ENCODE results near the gene THOC2. TPM values are rescaled to one million over a fixed set of nuclear protein-coding genes. Genes with fewer than 3 reads are reported as not detected.

Gene THOC2
- total and polyA plus RNA-seq, 2 of the 8 experiments (the other 6 are each of a cell fraction or from before 2014, with no cell fraction given), result 32.7 to 68.8 TPM

GRCh38 chrX:123755107-123755506 lies 22.3 kb upstream of the THOC2 start:
- 90% methylated on average over 1 of the region's 2 CpGs; no CpG with 5 or more reads in 1 of the 2 experiments for WGBS, 2 experiments (ENCODE audit: extremely low coverage in 1 of 2, insufficient coverage in 1 of 2, insufficient read length in 1 of 2, insufficient replicate concordance in 2 of 2, low coverage in 1 of 2, low lambda C conversion rate in 2 of 2, missing lambda C conversion rate in 1 of 2)
- POLR2A ChIA-PET (ENCODE audit: partially characterized antibody), result no interaction called here
- TF ChIP-seq RBBP5 (IDR thresholded peaks at IDR 0.05; ENCODE audit: borderline replicate concordance, low read depth, low read length), result no peak
- no peak for TF ChIP-seq POLR2AphosphoS5 (IDR thresholded peaks at IDR 0.05; ENCODE audit: low read depth, low read length)
- TF ChIP-seq EZH2 (IDR thresholded peaks at IDR 0.05; ENCODE audit: low read depth, low read length, severe bottlenecking), result no peak
- TF ChIP-seq SUZ12 (IDR thresholded peaks at IDR 0.05; ENCODE audit: low read length), result no peak
- TF ChIP-seq MAFK (IDR thresholded peaks at IDR 0.05; ENCODE audit: low read depth, low read length), result no peak
- no peak for TF ChIP-seq BACH1 (IDR thresholded peaks at IDR 0.05; ENCODE audit: low read length)
- TF ChIP-seq NANOG (IDR thresholded peaks at IDR 0.05; ENCODE audit: insufficient read depth, low read depth, low read length, poor library complexity, severe bottlenecking), result no peak
- TF ChIP-seq POU5F1 (IDR thresholded peaks at IDR 0.05; ENCODE audit: low read depth, low read length), result no peak
- no peak for TF ChIP-seq CREB1 (IDR thresholded peaks at IDR 0.05)
- TF ChIP-seq SRF (IDR thresholded peaks at IDR 0.05; ENCODE audit: low read depth, low read length), result no peak
- TF ChIP-seq SIX5 (IDR thresholded peaks at IDR 0.05; ENCODE audit: low read depth, low read length), result no peak
- no peak for TF ChIP-seq SAP30 (IDR thresholded peaks at IDR 0.05; ENCODE audit: insufficient read depth, insufficient replicate concordance, low read length)
- no peak for TF ChIP-seq CHD1 (IDR thresholded peaks at IDR 0.05; ENCODE audit: low read depth, low read length)
- TF ChIP-seq EGR1 (IDR thresholded peaks at IDR 0.05; ENCODE audit: borderline replicate concordance, low read depth, low read length), result no peak
- no peak for TF ChIP-seq E2F6 (IDR thresholded peaks at IDR 0.05)
- TF ChIP-seq TBP (IDR thresholded peaks at IDR 0.05; ENCODE audit: low read depth, low read length), result no peak

More at GRCh38 chrX:123755107-123755506, 22.3 kb upstream of the THOC2 start:
- FAIRE-seq, result no peak
- Histone ChIP-seq H3K23me2 (ENCODE audit: low read depth, low read length) (no peaks in the 10 kb centered on the region), H4K8ac (ENCODE audit: extremely low read depth, insufficient read depth, low read length) (no peak overlapping the region), H2BK120ac (replicated peaks; ENCODE audit: low read depth, low read length) (no peak overlapping the region), H2BK20ac (ENCODE audit: low read length) (no peak overlapping the region), H2AFZ (ENCODE audit: low read length) (no peak overlapping the region), H2BK15ac (ENCODE audit: low read length) (no peak overlapping the region), H3K4me2 (ENCODE audit: insufficient read depth in 1 of 2, low read depth in 2 of 2, low read length in 2 of 2) (no peak overlapping the region), H3K23ac (ENCODE audit: insufficient read length) (no peak overlapping the region), H3K9ac (replicated peaks in 1 of 4; ENCODE audit: extremely low read depth in 1 of 4, low read depth in 3 of 4, low read length in 3 of 4) (no peak overlapping the region), H2AK5ac (ENCODE audit: low read depth, low read length) (no peak overlapping the region), H3K27ac (ENCODE audit: low read depth, low read length) (no peak overlapping the region), H3K14ac (ENCODE audit: insufficient read length) (no peak overlapping the region), H4K20me1 (replicated peaks in 1 of 2; ENCODE audit: control insufficient read depth in 1 of 2, insufficient read depth in 2 of 2, low read length in 2 of 2) (no peaks in the 10 kb centered on the region), H3K79me2 (ENCODE audit: control insufficient read depth in 1 of 2, insufficient read depth in 2 of 2, low read length in 2 of 2) (no peaks in the 10 kb centered on the region), H3K4ac (replicated peaks; ENCODE audit: insufficient read length, low read depth, low read length) (no peak overlapping the region), H3K36me3 (ENCODE audit: control insufficient read depth in 2 of 4, insufficient read depth in 4 of 4, low read length in 3 of 4) (no peaks in the 10 kb centered on the region), H3K4me3 (ENCODE audit: extremely low read depth in 1 of 4, insufficient read depth in 2 of 4, low read depth in 3 of 4, low read length in 4 of 4) (no peak overlapping the region), H3K18ac (ENCODE audit: extremely low read depth, low read length) (no peak overlapping the region), H3K79me1 (ENCODE audit: low read depth, low read length) (no peaks in the 10 kb centered on the region), H2BK12ac (ENCODE audit: low read depth, low read length) (no peak overlapping the region), H3K56ac (replicated peaks; ENCODE audit: insufficient read length, low read depth, low read length) (no peak overlapping the region), H3K4me1 (replicated peaks in 1 of 4; ENCODE audit: control insufficient read depth in 3 of 4, insufficient read depth in 4 of 4, low read length in 3 of 4) (no peaks in the 10 kb centered on the region), H3K9me3 (ENCODE audit: insufficient read depth in 2 of 2, low read depth in 1 of 2, low read length in 1 of 2) (no peaks in the 10 kb centered on the region), H4K91ac (replicated peaks; ENCODE audit: insufficient read length, low read length) (no peak overlapping the region), H4K5ac (ENCODE audit: insufficient read length, low read depth, low read length) (no peak overlapping the region), H2BK5ac (ENCODE audit: low read depth, low read length) (no peak overlapping the region), H3K27me3 (replicated peaks in 1 of 4; ENCODE audit: control insufficient read depth in 3 of 4, extremely low read depth in 1 of 4, insufficient read depth in 3 of 4, low read length in 3 of 4) (no peaks in the 10 kb centered on the region)
- DNase-seq (ENCODE audit: low read depth in 1 of 2, low spot score in 2 of 2), result no peak
- CTCF ChIA-PET (ENCODE audit: partially characterized antibody), result no interaction called here
